Trophoblast cell (in vitro differentiated cells and primary cell): ENCODE data around the gene CIB4.

ENCODE experiments used
- DNase-seq, 2 donors: peaks; one replicate each; pipeline ENCODE4 v3.0.0-alpha.2; 2016
- H2AFZ ChIP-seq: 2 replicates; pipeline ENCODE4 v1.6.1; 2013; ENCODE audit warnings: low read length, moderate library complexity, mild to moderate bottlenecking; ENCODE audit not compliant: insufficient read depth, poor library complexity
- H2AK5ac ChIP-seq: 2 replicates; pipeline ENCODE4 v1.6.1; 2013; ENCODE audit warnings: mild to moderate bottlenecking, low read length
- H2BK120ac ChIP-seq: 2 replicates; pipeline ENCODE4 v1.6.1; 2013; ENCODE audit warnings: low read length, mild to moderate bottlenecking, moderate library complexity; ENCODE audit not compliant: insufficient read depth, poor library complexity
- H2BK12ac ChIP-seq: 2 replicates; pipeline ENCODE4 v1.6.1; 2013; ENCODE audit warnings: mild to moderate bottlenecking, low read length, moderate library complexity
- H2BK5ac ChIP-seq: 2 replicates; pipeline ENCODE4 v1.6.1; 2013; ENCODE audit warnings: low read length, low read depth, moderate library complexity, mild to moderate bottlenecking; ENCODE audit not compliant: poor library complexity
- H3K14ac ChIP-seq: 2 replicates; pipeline ENCODE4 v1.6.1; 2013; ENCODE audit warnings: mild to moderate bottlenecking, low read length
- H3K18ac ChIP-seq: 2 replicates; pipeline ENCODE4 v1.6.1; 2013; ENCODE audit warnings: mild to moderate bottlenecking, low read length
- H3K23ac ChIP-seq: 2 replicates; pipeline ENCODE4 v1.6.1; 2013; ENCODE audit warnings: low read length
- H3K27ac ChIP-seq: 2 replicates; pipeline ENCODE4 v1.5.1; 2013; ENCODE audit warnings: low read depth, mild to moderate bottlenecking, inconsistent platforms, low read length, moderate library complexity
- H3K27me3 ChIP-seq: 2 replicates; pipeline ENCODE4 v1.6.1; 2013; ENCODE audit warnings: inconsistent platforms, mild to moderate bottlenecking, low read length, moderate library complexity; ENCODE audit not compliant: insufficient read depth
- H3K36me3 ChIP-seq, 2 experiments: 1 replicate in 1 of 2; 2 replicates in 1 of 2; pipeline ENCODE4 v1.6.1; 2013; ENCODE audit warnings: low read length in 2 of 2, mild to moderate bottlenecking in 2 of 2, moderate library complexity in 1 of 2; ENCODE audit not compliant: insufficient read depth in 2 of 2, control insufficient read depth in 1 of 2
- H3K4ac ChIP-seq: 2 replicates; pipeline ENCODE4 v1.6.1; 2013; ENCODE audit warnings: low read depth, mild to moderate bottlenecking, low read length, moderate library complexity
- H3K4me1 ChIP-seq, 2 experiments: 1 replicate in 1 of 2; 2 replicates in 1 of 2; pipeline ENCODE4 v1.6.1; 2013; ENCODE audit warnings: low read length in 2 of 2, mild to moderate bottlenecking in 2 of 2, moderate library complexity in 1 of 2; ENCODE audit not compliant: insufficient read depth in 2 of 2, control insufficient read depth in 1 of 2
- H3K4me2 ChIP-seq: 2 replicates; pipeline ENCODE4 v1.6.1; 2013; ENCODE audit warnings: inconsistent platforms, mild to moderate bottlenecking, low read length, moderate library complexity
- H3K4me3 ChIP-seq: 2 replicates; pipeline ENCODE4 v1.5.1; 2013; ENCODE audit warnings: mild to moderate bottlenecking, low read depth, low read length, inconsistent platforms
- H3K79me1 ChIP-seq: one replicate; pipeline ENCODE4 v1.6.1; 2013; ENCODE audit warnings: low read length
- H3K79me2 ChIP-seq: 2 replicates; pipeline ENCODE4 v1.6.1; 2013; ENCODE audit warnings: low read length, mild to moderate bottlenecking; ENCODE audit not compliant: control insufficient read depth, insufficient read depth, poor library complexity
- H3K9ac ChIP-seq: 2 replicates; pipeline ENCODE4 v1.6.1; 2013; ENCODE audit warnings: mild to moderate bottlenecking, low read length
- H3K9me3 ChIP-seq: 2 replicates; pipeline ENCODE4 v1.6.1; 2013; ENCODE audit warnings: low read depth, mild to moderate bottlenecking, control low read depth, inconsistent platforms, low read length; ENCODE audit not compliant: insufficient read depth
- H4K12ac ChIP-seq: 2 replicates; pipeline ENCODE4 v1.6.1; 2013; ENCODE audit warnings: low read depth, mild to moderate bottlenecking, low read length, moderate library complexity
- H4K8ac ChIP-seq: 2 replicates; pipeline ENCODE4 v1.6.1; 2013; ENCODE audit warnings: low read depth, mild to moderate bottlenecking, low read length, moderate library complexity
- H4K91ac ChIP-seq: one replicate; pipeline ENCODE4 v1.6.1; 2013; ENCODE audit warnings: low read depth, mild to moderate bottlenecking, low read length, moderate library complexity
- WGBS: extraction: QIAGEN DNeasy Blood & Tissue Kit; methylation state at CpG from one replicate; pipeline ENCODE4 v1.1.7; 2013; ENCODE audit warnings: missing lambda C conversion rate; ENCODE audit not compliant: insufficient read length, insufficient coverage; ENCODE audit errors: extremely low coverage; 5-methylcytosine and 5-hydroxymethylcytosine counted together

The CIB4 gene

DNA sequence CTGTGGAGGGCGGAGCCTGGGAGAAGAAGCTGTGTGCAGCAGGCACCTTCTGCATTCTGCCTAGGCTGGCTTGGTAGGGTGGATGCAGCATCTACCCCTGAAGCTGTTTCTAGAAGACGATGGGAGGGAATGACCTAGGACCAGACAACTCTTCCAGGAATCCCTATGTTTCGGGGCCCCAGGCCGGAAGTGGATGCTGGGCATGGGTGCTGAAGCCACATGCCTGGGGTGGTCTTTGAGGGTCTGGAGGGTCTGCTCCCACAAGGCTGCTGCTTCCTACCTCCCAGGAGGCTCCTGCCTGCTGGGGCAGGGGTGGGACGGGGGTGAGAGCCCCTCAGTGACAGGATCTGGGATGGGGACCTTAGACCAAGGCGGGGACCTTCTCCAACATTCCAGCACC lies 61.0 kb downstream of the CIB4 start:
- no peak overlapping the region for H4K8ac ChIP-seq
- no peak overlapping the region for H3K9ac ChIP-seq

DNA sequence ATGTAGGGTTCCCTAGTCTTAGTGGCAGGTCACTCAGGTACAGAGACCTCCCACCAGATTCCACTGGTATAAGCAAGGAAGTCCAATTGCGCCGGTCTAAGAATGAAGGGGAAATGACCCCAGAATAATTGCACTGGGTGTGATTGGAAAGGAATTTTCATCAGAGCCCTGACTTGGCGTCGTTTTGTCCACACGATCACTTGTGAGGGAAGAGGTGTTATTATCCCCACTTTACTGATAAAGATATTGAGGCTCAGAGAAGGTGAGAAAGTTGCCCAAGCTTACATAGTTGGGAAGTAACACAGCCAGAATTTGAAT lies 61.5 kb downstream of the CIB4 start:
- no peak overlapping the region for H3K4me3 ChIP-seq
- no peak overlapping the region for H4K91ac ChIP-seq
- H3K27ac ChIP-seq: no peak overlapping the region
- no peak overlapping the region for H4K8ac ChIP-seq
- H3K18ac ChIP-seq: no peak overlapping the region
- no peaks in the 10 kb centered on the region for H3K79me2 ChIP-seq
- H3K23ac ChIP-seq: no peak overlapping the region
- H2BK120ac ChIP-seq: no peak overlapping the region
- WGBS: no CpG with 5 or more reads among the region's 5 CpGs
- H2AK5ac ChIP-seq: no peak overlapping the region
- no peak overlapping the region for H3K4ac ChIP-seq
- no peaks in the 10 kb centered on the region for H3K79me1 ChIP-seq
- DNase-seq: no peak
- no peak overlapping the region for H3K14ac ChIP-seq
- no peak overlapping the region for H2AFZ ChIP-seq
- no peaks in the 10 kb centered on the region for H3K9me3 ChIP-seq
- no peak overlapping the region for H2BK5ac ChIP-seq
- no peaks in the 10 kb centered on the region for H3K27me3 ChIP-seq
- no peak overlapping the region for H4K12ac ChIP-seq
- no peaks in the 10 kb centered on the region for H3K4me1 ChIP-seq
- H2BK12ac ChIP-seq: no peak overlapping the region
- no peak overlapping the region for H3K9ac ChIP-seq
- H3K4me2 ChIP-seq: no peak overlapping the region
- H3K36me3 ChIP-seq: no peaks in the 10 kb centered on the region

More for the DNA sequence above, 61.0 kb downstream of the CIB4 start:
- no peak overlapping the region for H3K27ac ChIP-seq
- H3K4ac ChIP-seq: no peak overlapping the region
- H3K27me3 ChIP-seq: no peaks in the 10 kb centered on the region
- no peak overlapping the region for H4K12ac ChIP-seq
- no peak for DNase-seq
- H4K91ac ChIP-seq: no peak overlapping the region
- no peaks in the 10 kb centered on the region for H3K4me1 ChIP-seq
- no peak overlapping the region for H3K14ac ChIP-seq
- no peak overlapping the region for H3K4me2 ChIP-seq
- peaks cover 2% of the 10 kb centered on the region for H3K9me3 ChIP-seq
- H3K79me2 ChIP-seq: no peaks in the 10 kb centered on the region
- H2BK5ac ChIP-seq: no peak overlapping the region
- no peak overlapping the region for H2BK12ac ChIP-seq
- no CpG with 5 or more reads among the region's 6 CpGs for WGBS
- H3K4me3 ChIP-seq: no peak overlapping the region
- no peaks in the 10 kb centered on the region for H3K79me1 ChIP-seq
- no peak overlapping the region for H2AK5ac ChIP-seq
- H3K23ac ChIP-seq: no peak overlapping the region
- no peak overlapping the region for H3K18ac ChIP-seq
- H2BK120ac ChIP-seq: no peak overlapping the region
- no peak overlapping the region for H2AFZ ChIP-seq
- H3K36me3 ChIP-seq: no peaks in the 10 kb centered on the region

DNA sequence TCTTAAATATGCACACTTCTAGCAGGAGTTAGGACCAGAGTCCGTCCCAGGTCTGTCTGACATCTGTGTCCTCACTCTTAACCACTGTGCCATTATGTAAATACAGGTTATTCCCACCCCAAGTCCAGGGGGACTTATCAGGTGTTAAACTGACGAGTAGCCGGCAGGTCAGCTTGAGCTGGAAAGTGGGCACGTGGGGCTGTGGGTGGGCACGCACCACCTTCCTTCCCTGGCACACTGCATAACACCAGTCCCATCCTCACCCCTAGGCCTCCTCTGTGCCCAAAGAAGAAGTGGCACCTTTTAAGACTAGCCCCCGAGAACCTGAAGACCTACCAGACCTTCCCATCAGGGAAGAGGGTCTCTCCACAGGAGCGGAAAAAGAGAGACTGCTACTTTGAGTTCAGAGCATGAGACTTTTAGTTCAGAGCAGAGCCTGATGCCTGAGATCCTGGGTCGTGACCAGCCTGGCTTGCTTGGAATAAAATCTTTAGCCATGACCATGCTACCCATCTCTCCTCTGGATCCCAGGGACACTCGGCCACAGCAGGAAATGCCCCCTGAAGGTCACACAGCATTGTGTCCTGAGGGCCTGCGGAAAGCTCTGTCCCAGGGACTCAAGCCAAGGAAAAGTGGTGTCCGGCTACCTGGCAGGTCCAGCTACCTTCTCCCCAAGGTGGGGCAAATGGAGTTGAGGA lies 62.0 kb downstream of the CIB4 start:
- no peak overlapping the region for H2AFZ ChIP-seq

DNA sequence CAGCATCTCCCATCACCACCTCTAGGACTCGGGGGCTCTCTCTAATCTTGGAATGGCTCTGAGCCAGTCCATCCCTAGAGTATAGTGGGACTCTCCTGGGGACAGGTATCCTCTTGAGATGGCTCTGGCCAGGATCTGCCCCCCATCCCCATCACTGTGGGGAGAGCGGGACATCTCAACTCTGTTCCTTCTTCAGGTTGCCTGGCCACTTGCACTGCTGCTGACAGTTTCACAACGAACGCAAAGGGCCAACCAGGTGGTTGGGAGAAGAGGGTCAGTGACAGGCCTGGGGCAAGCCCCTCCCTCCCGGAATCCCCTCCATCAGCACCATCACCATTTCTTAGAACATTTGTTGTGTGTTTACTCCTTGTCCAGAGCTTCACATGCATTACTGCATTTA lies 62.6 kb downstream of the CIB4 start:
- Histone ChIP-seq H2BK12ac (no peak overlapping the region), H3K27ac (no peak overlapping the region), H4K8ac (no peak overlapping the region), H3K36me3 (no peaks in the 10 kb centered on the region), H2BK120ac (no peak overlapping the region), H3K4me2 (no peak overlapping the region), H3K18ac (no peak overlapping the region), H3K14ac (no peak overlapping the region), H4K12ac (no peak overlapping the region), H3K23ac (no peak overlapping the region), H3K4me1 (no peaks in the 10 kb centered on the region), H3K27me3 (no peaks in the 10 kb centered on the region), H3K9ac (no peak overlapping the region), H3K79me1 (no peaks in the 10 kb centered on the region), H3K9me3 (no peaks in the 10 kb centered on the region), H3K79me2 (no peaks in the 10 kb centered on the region), H4K91ac (no peak overlapping the region), H2BK5ac (no peak overlapping the region), H2AFZ (no peak overlapping the region), H2AK5ac (no peak overlapping the region), H3K4ac (no peak overlapping the region), H3K4me3 (no peak overlapping the region)
- WGBS: no CpG with 5 or more reads among the region's 5 CpGs
- DNase-seq: no peak

More for the DNA sequence above, 62.0 kb downstream of the CIB4 start:
- Histone ChIP-seq H4K91ac (no peak overlapping the region), H3K27me3 (no peaks in the 10 kb centered on the region), H3K14ac (no peak overlapping the region), H3K4ac (no peak overlapping the region), H3K4me3 (no peak overlapping the region), H3K79me2 (no peaks in the 10 kb centered on the region), H3K23ac (no peak overlapping the region), H2BK5ac (no peak overlapping the region), H3K9ac (no peak overlapping the region), H3K36me3 (no peaks in the 10 kb centered on the region), H4K12ac (no peak overlapping the region), H2BK12ac (no peak overlapping the region), H3K9me3 (no peaks in the 10 kb centered on the region), H3K79me1 (no peaks in the 10 kb centered on the region), H3K27ac (no peak overlapping the region), H3K18ac (no peak overlapping the region), H3K4me2 (no peak overlapping the region), H4K8ac (no peak overlapping the region), H2BK120ac (no peak overlapping the region), H2AK5ac (no peak overlapping the region), H3K4me1 (no peaks in the 10 kb centered on the region)
- no CpG with 5 or more reads among the region's 11 CpGs for WGBS
- no peak for DNase-seq
